Measurements from ENCODE around the gene NTSR1.
A peak's percentile ranks its signal among the peaks of the same experiment; 100 is the strongest.

The NTSR1 gene

GRCh38 chr20:62708591-62709536 lies at the start of gene NTSR1:
NTSR1 (plus strand) TSS chr20:62708836; CDS start chr20:62709208, 372 bp downstream.
- DNase-seq: peak; percentile 56

GRCh38 chr20:62659488-62660239 lies 49.0 kb upstream of the NTSR1 start:
- no peak for DNase-seq

- no peak for DNase-seq
Measured at GRCh38 chr20:62660240-62660615, 48.4 kb upstream of the NTSR1 start.

- DNase-seq: no peak
Measured at GRCh38 chr20:62660768-62661167, 47.9 kb upstream of the NTSR1 start.

GRCh38 chr20:62661647-62662046 lies 47.0 kb upstream of the NTSR1 start:
- no peak for DNase-seq

GRCh38 chr20:62662422-62662821 lies 46.2 kb upstream of the NTSR1 start:
- DNase-seq: no peak

GRCh38 chr20:62663145-62664018 lies 45.3 kb upstream of the NTSR1 start:
- no peak for DNase-seq

GRCh38 chr20:62664019-62664971 lies 44.3 kb upstream of the NTSR1 start:
- no peak for DNase-seq

- DNase-seq: no peak
Measured at GRCh38 chr20:62665153-62665754, 43.4 kb upstream of the NTSR1 start.

- no peak for DNase-seq
Measured at GRCh38 chr20:62665826-62666735, 42.6 kb upstream of the NTSR1 start.

- DNase-seq: no peak
Measured at GRCh38 chr20:62666736-62667529, 41.7 kb upstream of the NTSR1 start.

- DNase-seq: no peak
Measured at GRCh38 chr20:62667530-62668440, 40.9 kb upstream of the NTSR1 start.

- DNase-seq: peak; percentile 95
Measured at GRCh38 chr20:62668441-62669027, 40.1 kb upstream of the NTSR1 start.

- no peak for DNase-seq
Measured at GRCh38 chr20:62669249-62669648, 39.4 kb upstream of the NTSR1 start.

GRCh38 chr20:62670156-62670555 lies 38.5 kb upstream of the NTSR1 start:
- DNase-seq: no peak

- no peak for DNase-seq
Measured at GRCh38 chr20:62670998-62671397, 37.6 kb upstream of the NTSR1 start.

GRCh38 chr20:62671765-62672164 lies 36.9 kb upstream of the NTSR1 start:
- DNase-seq: no peak

GRCh38 chr20:62674370-62674769 lies 34.3 kb upstream of the NTSR1 start:
- DNase-seq: no peak
